IMR-90 (cell line): ENCODE results near the gene ABCC3. TPM values are rescaled to one million over a fixed set of nuclear protein-coding genes. Genes with fewer than 3 reads are reported as not detected.

Source experiments
- ATAC-seq: fragments of 200-7000 bp; cut with Tn5 transposase; 2 replicates; pipeline ENCODE4 v1.9.1; 2020; ENCODE audit warnings: low read depth, mild to moderate bottlenecking, moderate library complexity
- BruUV-seq: library from RNA; stranded (reverse); fragments of 400-500 nt; replicated peaks from 2 replicates; lab custom pipeline; 2021; lab: Mats Ljungman, UMichigan
- CTCF ChIA-PET: fragments of 300-600 bp; formaldehyde crosslinking; extraction: SDS; loops from one replicate; lab custom pipeline; 2021; ENCODE audit warnings: antibody characterized with exemption; lab: Yijun Ruan, JAX
- POLR2A ChIA-PET: fragments of 300-600 bp; sonication (Branson Sonifier 250); formaldehyde crosslinking; loops from one replicate; lab custom pipeline; 2022; ENCODE audit warnings: antibody characterized with exemption; ENCODE audit not compliant: unreplicated experiment; lab: Charles Lee
- DNase-seq: peaks from one replicate; pipeline ENCODE4 v3.0.0; 2013
- H2AFZ ChIP-seq: replicated peaks from 2 replicates; pipeline ENCODE3; 2013; ENCODE audit warnings: low read length, mild to moderate bottlenecking; ENCODE audit not compliant: poor library complexity
- H2AK5ac ChIP-seq: 2 replicates; pipeline ENCODE4 v1.6.1; 2013; ENCODE audit warnings: low read depth, low read length, inconsistent platforms
- H2AK9ac ChIP-seq: replicated peaks from 2 replicates; pipeline ENCODE3; 2013; ENCODE audit warnings: mild to moderate bottlenecking, low read depth, low read length, moderate library complexity; ENCODE audit not compliant: poor library complexity
- H2BK120ac ChIP-seq: 2 replicates; pipeline ENCODE4 v1.6.1; 2013; ENCODE audit warnings: low read depth, low read length, inconsistent platforms
- H2BK15ac ChIP-seq: 3 replicates; pipeline ENCODE4 v1.6.1; 2013; ENCODE audit warnings: low read depth, low read length, inconsistent platforms
- H2BK20ac ChIP-seq: 2 replicates; pipeline ENCODE4 v1.6.1; 2013; ENCODE audit warnings: low read depth, mild to moderate bottlenecking, inconsistent platforms, low read length, moderate library complexity
- H2BK5ac ChIP-seq: 2 replicates; pipeline ENCODE4 v1.6.1; 2013; ENCODE audit warnings: mild to moderate bottlenecking, low read depth, low read length, inconsistent platforms; ENCODE audit not compliant: poor library complexity, severe bottlenecking
- H3K14ac ChIP-seq: replicated peaks from 2 replicates; pipeline ENCODE4 v1.6.1; 2013; ENCODE audit warnings: low read depth, low read length, inconsistent platforms
- H3K18ac ChIP-seq: 2 replicates; pipeline ENCODE4 v1.6.1; 2013; ENCODE audit warnings: low read depth, low read length, control low read depth
- H3K23ac ChIP-seq: 2 replicates; pipeline ENCODE4 v1.6.1; 2013; ENCODE audit warnings: low read depth, low read length, inconsistent platforms
- H3K27ac ChIP-seq: 2 replicates; pipeline ENCODE4 v1.5.1; 2013; ENCODE audit warnings: mild to moderate bottlenecking, control low read depth, low read length; ENCODE audit not compliant: insufficient read depth
- H3K27me3 ChIP-seq: 2 replicates; pipeline ENCODE4 v1.6.1; 2013; ENCODE audit warnings: low read length; ENCODE audit not compliant: control insufficient read depth, insufficient read depth
- H3K36me3 ChIP-seq: 2 replicates; pipeline ENCODE4 v1.6.1; 2013; ENCODE audit warnings: low read length, mixed read lengths; ENCODE audit not compliant: control insufficient read depth, insufficient read depth
- H3K4ac ChIP-seq: 2 replicates; pipeline ENCODE4 v1.6.1; 2013; ENCODE audit warnings: low read depth, low read length, inconsistent platforms
- H3K4me1 ChIP-seq: 2 replicates; pipeline ENCODE4 v1.6.1; 2013; ENCODE audit warnings: low read length, mixed read lengths; ENCODE audit not compliant: control insufficient read depth, insufficient read depth
- H3K4me2 ChIP-seq: 2 replicates; pipeline ENCODE4 v1.6.1; 2013; ENCODE audit warnings: low read depth, mild to moderate bottlenecking, control low read depth, low read length, moderate library complexity
- H3K4me3 ChIP-seq: 2 replicates; pipeline ENCODE4 v1.5.1; 2013; ENCODE audit warnings: low read depth, mild to moderate bottlenecking, control low read depth, low read length, moderate library complexity; ENCODE audit not compliant: insufficient read depth
- H3K56ac ChIP-seq: 2 replicates; pipeline ENCODE4 v1.6.1; 2013; ENCODE audit warnings: low read length, inconsistent platforms; ENCODE audit not compliant: insufficient read depth; ENCODE audit errors: extremely low read depth
- H3K79me1 ChIP-seq, 2 experiments: 2 replicates each; pipeline ENCODE4 v1.6.1; 2013; ENCODE audit warnings: low read length in 2 of 2, inconsistent platforms in 1 of 2, low read depth in 1 of 2
- H3K9ac ChIP-seq: 2 replicates; pipeline ENCODE4 v1.6.1; 2013; ENCODE audit warnings: low read depth, low read length, control low read depth
- H3K9me1 ChIP-seq: 2 replicates; pipeline ENCODE4 v1.6.1; 2013; ENCODE audit warnings: low read length, inconsistent platforms; ENCODE audit not compliant: insufficient read depth
- H3K9me3 ChIP-seq: 2 replicates; pipeline ENCODE4 v1.6.1; 2013; ENCODE audit warnings: low read length; ENCODE audit not compliant: control insufficient read depth, insufficient read depth
- H4K20me1 ChIP-seq: 2 replicates; pipeline ENCODE4 v1.6.1; 2013; ENCODE audit warnings: low read length, inconsistent platforms; ENCODE audit not compliant: insufficient read depth
- H4K5ac ChIP-seq: 2 replicates; pipeline ENCODE4 v1.6.1; 2013; ENCODE audit warnings: mild to moderate bottlenecking, low read depth, low read length, control low read depth
- H4K8ac ChIP-seq, 2 experiments: 2 replicates each; pipeline ENCODE4 v1.6.1; 2013; ENCODE audit warnings: low read depth in 2 of 2, low read length in 2 of 2, control low read depth in 1 of 2, inconsistent platforms in 1 of 2
- H4K91ac ChIP-seq: 2 replicates; pipeline ENCODE4 v1.6.1; 2013; ENCODE audit warnings: low read depth, low read length, inconsistent platforms; ENCODE audit not compliant: insufficient read depth
- CEBPB ChIP-seq: IDR thresholded peaks from 2 replicates; pipeline ENCODE4 v1.6.1; 2012; ENCODE audit warnings: low read depth, low read length, improper control_type of control experiment
- WGBS, 2 experiments: methylation state at CpG; one replicate each; pipeline versions ENCODE4 v1.1.5 to v1.1.7; 2013; ENCODE audit warnings: missing lambda C conversion rate in 2 of 2; ENCODE audit not compliant: insufficient read length in 1 of 2; ENCODE audit errors: extremely low coverage in 2 of 2; 5-methylcytosine and 5-hydroxymethylcytosine counted together
- dilution Hi-C: fragments of 300-500 bp; cut with HindIII; formaldehyde crosslinking; loops from one replicate; pipeline ENCODE4 v1.14.3; 2018; ENCODE audit warnings: low sequenced_read_pairs; ENCODE audit not compliant: unreplicated experiment
- in situ Hi-C: fragments of 300-500 bp; cut with MboI; formaldehyde crosslinking; loops from 3 replicates; pipeline ENCODE4 v1.14.3; 2019; ENCODE audit warnings: low sequenced_read_pairs, inconsistent platforms, mixed read lengths
- intact Hi-C: fragments of 100-400 bp; cut with micrococcal nuclease; formaldehyde crosslinking; loops from 2 replicates; pipeline ENCODE4 v1.10.0; 2022
- polyA plus RNA-seq, 3 experiments: library from polyadenylated mRNA; depleted of rRNA; stranded (reverse); fragments of >200 nt; gene quantifications; 2 replicates each; pipeline ENCODE4 v1.2.3, GENCODE V29; 2012; ENCODE audit warnings: low replicate concordance in 1 of 3
- total RNA-seq: library from RNA; depleted of rRNA; stranded (reverse); fragments of >200 nt; gene quantifications from 2 replicates; pipeline ENCODE4 v1.2.3, GENCODE V29; 2012

ABCC3 gene
- total and polyA plus RNA-seq, 2 of the 4 experiments (the other 2 are of a cell fraction), result 3.2 to 6.6 TPM

- Histone ChIP-seq H3K14ac (no peak overlapping the region), H2AK5ac (no peak overlapping the region), H3K9me3 (no peaks in the 10 kb centered on the region), H4K8ac (no peak overlapping the region), H3K27ac (no peak overlapping the region), H4K20me1 (no peaks in the 10 kb centered on the region), H3K9ac (no peak overlapping the region), H4K91ac (no peak overlapping the region), H2BK5ac (no peak overlapping the region), H2AFZ (no peak overlapping the region), H3K4me1 (peaks cover 8% of the 10 kb centered on the region; the same call in 1 of the 2 replicates), H2BK20ac (no peak overlapping the region), H3K27me3 (peaks cover 69% of the 10 kb centered on the region), H3K79me1 (no peaks in the 10 kb centered on the region), H3K4ac (no peak overlapping the region), H3K4me2 (no peak overlapping the region), H3K36me3 (no peaks in the 10 kb centered on the region), H4K5ac (no peak overlapping the region), H2BK120ac (no peak overlapping the region), H3K18ac (no peak overlapping the region), H2AK9ac (no peak overlapping the region), H3K4me3 (no peak overlapping the region), H3K9me1 (no peaks in the 10 kb centered on the region), H3K23ac (no peak overlapping the region), H2BK15ac (no peak overlapping the region), H3K56ac (no peak overlapping the region)
- ATAC-seq, result no peak
- dilution Hi-C loops (no loop called here), in situ Hi-C loops (no loop called here), intact Hi-C loops (no loop called here)
- no peak for DNase-seq
- WGBS, 2 experiments, result no CpG with 5 or more reads among the region's 10 CpGs
- no TSS peak for BruUV-seq
- ChIA-PET CTCF (no interaction called here), POLR2A (no interaction called here)
- TF ChIP-seq CEBPB, result no peak
Measured at GRCh38 chr17:50605429-50605828, 29.3 kb upstream of the ABCC3 start.
